GM21825 (cell line): ENCODE data around the gene CRHR1.

Experiments used
- ATAC-seq: cut with Tn5 transposase; IDR thresholded peaks from one replicate; pipeline ENCODE4 v1.9.1; 2021; ENCODE audit warnings: mild to moderate bottlenecking, moderate library complexity; ENCODE audit not compliant: unreplicated experiment

CRHR1 gene

DNA sequence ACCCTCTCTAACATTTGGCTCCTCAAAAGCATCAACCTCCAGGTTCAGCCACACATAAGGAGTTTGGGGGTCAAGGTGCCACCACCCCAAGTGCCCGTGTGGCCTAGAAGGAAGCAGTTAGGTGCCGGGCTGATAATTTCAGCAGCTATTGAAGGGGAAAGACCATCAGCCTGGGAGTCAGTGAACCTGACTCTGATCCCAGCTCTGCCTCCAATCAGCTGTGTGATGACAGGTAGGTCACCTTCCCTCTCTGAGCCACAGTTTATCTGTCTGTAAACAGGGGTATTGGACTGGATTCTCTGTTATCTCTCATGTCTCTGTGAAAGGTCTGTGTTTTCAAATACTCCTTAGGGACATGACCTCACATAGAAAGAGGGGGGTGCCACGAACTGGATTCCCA, 3.9 kb downstream of the CRHR1 start:
- ATAC-seq = no peak

DNA sequence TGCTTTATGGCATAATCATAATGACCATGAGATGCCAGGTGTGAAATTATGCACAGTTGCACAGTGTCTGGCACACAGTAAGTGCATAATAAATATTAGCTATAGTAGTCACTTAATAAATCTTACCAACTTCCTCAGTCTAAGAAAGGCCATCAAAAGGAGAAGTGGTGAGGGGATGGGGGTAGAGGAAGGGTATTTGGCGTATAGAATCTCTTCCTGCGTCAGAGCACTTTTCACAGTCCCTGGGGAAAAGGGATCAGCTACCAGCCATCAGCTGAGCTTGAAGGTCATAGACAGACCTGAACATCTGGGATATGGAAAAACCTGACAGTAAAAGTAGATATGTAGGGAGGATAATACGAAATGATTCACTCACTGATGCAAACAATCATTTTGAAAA, 5.8 kb downstream of the CRHR1 start:
- ATAC-seq = no peak

DNA sequence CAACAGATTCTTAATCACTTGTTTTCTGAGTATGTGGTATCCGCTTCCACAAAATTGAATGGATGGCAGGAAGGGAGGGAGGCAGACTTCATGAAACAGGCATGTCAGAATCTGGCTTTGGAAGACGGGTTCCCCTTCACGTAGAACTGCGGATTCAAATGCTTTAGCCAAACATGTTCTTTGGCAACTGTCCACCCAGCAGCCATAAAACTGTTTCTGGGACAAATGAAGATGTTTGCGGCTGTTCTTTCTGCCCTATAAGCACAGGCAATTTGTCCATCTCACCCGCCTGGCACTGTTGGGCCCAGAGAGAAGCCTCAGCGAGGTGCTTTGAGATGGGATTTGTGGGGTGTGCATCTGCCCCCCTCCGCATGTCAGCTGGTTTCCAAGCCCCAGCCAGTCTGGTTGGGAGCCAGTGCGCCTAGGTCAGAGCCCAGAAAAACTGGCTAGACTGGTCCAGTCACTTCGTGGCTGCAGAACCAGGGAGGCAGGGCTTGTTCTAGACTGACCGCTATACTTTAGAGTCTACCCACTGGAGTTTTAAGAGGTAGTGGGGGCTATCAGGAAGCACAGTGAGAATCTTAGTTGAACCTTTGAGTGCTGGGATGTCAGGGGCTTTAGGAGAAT, 6.3 kb downstream of the CRHR1 start:
- no peak for ATAC-seq

DNA sequence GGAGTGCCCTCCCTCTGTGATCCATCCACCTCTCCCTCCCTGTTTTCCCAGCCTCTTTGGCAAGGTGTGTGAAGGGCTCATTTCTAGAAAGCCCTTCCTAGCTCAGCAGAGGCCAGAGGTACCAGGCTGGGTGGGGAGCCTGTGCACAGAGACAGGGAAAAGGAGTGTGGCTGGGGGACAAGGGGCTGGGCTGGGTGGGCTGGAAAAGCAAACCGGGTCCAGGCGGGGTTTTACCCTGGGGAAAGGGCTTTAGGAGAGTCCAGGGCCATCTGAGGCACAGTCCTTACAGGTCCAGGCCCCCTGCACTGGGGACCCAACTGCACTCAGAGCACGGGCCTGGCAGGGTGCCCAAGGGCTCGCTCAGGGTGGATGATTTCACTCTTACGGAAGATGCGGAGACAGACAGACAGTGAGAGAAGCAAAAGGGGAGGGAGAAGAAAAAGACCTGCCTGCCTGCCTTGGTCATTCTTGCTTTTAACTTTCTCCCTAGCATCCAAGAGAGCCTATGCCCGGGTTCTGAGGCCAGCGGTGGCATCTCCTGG, 7.0 kb downstream of the CRHR1 start:
- no peak for ATAC-seq

DNA sequence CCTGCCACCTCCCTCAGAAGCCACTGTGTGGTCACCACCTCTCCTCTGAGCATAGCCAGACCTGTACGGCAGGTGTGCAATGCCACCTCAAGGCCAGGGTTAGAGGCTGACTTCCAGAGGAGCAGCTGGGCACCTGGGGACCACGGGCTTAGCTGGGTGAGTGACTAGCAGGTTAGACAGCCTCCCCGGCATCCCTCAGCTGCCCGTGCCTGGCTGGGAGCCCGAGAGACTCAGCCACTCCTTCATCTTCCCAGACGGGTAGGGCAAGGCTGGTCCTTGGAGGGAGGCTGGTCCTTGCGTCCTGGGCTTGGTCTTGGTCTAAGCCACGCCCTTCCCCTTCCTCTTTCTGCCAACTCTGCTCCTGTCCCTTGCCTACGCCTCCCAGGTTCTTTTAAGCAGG, 7.8 kb downstream of the CRHR1 start:
- no peak for ATAC-seq

DNA sequence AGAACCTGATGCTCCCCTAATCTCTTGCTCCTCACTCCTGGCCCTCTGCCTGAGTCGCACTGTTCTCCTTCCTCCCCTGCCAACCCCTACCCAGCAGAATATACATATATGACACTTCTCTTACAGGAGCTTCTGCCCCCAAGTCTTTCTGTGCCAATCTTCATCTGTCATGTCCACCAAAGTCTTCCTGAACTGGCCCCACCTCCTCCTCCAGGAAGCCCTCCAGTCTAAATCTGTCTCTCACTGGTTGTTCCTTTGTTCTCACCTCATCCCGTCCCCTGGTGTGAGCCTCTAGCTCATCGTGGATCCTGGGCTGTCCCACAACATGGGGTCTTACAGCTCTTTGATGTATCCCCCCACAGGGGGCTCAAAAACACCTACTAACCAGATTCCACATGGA, 8.3 kb downstream of the CRHR1 start:
- ATAC-seq = no peak

DNA sequence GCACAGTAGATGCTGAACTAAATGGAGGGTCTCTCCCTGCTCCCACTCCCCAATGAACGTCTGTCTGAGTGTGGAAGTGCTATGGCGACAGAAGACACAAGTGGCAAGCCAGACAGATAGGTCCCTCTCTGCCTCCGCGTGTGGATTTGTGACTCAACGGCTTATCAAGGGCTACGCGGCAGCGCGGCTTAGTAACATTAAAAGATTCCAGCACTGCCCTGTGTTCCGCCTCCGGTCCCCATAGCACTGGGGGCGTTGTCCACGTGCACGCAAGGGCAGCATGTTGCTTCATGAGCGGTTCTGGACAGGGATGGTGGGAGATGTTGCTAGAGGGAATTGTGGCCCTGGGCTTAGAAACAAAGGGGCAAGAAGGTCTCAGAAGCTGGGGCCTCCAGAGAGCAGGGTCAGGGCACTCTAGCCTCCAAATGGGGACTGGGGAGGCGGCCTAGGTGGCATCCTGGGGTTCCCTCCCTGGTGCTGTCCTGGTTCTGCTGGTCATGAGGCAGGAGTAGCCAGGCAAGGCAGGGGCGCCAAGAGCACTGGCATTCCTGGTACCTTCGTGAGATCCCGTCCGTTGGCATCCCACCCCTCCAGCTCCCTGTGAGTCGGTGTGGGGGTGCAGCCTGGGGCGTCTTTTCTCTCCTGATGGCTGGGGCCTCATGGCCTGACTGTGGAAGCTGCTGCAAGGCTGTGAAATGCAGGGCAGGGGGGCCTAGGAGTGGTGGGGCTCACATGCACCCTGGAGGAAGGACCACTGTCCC, 9.1 kb downstream of the CRHR1 start:
- no peak for ATAC-seq

DNA sequence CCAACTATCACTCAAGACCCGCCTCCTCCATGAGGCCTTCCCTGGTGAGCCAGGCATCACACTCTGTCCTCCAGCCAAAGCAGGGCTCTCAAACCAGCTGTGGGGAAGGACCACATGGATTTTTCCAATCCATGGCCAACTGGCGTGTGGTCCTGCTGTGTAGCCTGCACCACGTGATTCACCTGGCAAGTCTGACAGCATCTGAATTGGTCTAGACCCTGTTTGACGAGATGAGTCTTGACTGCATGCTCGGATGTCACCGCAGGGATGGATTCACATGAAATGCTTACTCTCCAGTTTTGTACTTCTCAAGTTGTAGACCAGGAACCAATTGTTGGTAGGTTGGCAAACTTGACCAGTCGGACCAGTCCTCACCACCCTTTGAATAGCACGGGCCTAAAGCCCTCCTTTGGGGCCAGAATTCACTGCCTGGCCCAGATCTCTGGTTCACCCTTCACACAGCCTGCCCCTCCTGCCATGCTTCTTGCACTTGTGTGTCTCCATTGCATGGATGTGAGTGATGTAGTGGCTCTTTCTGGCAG, 9.9 kb downstream of the CRHR1 start:
- no peak for ATAC-seq

DNA sequence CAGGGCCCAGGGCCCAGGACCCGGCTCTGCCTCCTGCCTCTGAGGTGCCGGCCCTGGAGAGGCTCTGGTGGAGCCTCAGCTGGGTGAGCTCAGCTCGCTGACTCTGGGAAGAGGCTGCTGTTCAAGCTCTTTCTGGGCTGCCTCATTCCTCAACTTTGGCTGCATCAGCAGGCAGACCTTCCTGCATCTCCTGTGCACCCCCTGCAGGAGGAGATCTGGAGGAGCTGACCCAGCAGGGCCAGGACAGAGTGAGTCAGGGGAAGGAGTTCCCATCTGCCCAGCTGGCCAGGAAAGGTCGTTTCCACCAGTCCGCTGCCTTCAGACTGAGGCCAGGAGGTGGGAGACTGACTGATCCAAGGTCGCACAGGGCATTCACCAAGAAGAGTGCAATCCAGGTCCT, 10.7 kb downstream of the CRHR1 start:
- ATAC-seq = no peak

DNA sequence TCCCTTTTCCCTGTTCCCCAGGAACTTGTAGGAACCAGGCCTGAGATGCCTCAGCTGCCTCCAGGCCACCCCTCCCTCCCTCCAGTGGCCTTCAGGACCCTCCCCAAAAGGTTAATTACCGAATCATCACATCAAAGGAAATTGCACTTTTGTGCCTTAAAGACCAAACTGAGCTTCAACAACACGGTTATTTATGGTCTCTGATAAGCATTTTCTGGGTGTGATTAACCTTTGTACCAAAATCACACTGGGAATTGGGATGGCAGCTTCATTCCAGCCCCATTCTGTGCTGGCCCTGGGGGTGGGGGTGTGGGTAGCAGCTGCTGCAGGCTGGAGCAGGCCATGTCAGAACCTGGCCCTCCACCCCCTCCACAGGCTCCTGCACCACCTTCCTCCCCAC, 16.7 kb downstream of the CRHR1 start:
- no peak for ATAC-seq

DNA sequence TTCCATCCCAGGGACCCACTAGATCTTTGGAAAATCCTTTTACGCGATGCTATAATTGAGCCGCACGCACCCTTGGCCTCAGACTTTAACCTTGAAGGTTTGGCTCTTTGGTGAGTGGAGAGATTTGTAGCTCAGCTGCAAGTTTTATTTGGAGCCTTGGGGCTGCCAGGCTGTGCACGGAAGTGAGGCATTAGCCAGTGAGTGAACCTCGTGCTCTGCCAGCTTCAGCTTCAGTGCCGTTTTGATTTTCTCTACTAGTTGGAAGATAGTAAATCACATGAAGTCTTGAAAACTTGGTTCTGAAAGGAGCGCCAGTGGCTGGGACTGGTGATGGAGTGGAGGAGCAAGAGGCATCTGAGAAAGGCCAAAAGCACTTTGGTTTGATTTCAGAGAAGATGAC, 17.3 kb downstream of the CRHR1 start:
- no peak for ATAC-seq

DNA sequence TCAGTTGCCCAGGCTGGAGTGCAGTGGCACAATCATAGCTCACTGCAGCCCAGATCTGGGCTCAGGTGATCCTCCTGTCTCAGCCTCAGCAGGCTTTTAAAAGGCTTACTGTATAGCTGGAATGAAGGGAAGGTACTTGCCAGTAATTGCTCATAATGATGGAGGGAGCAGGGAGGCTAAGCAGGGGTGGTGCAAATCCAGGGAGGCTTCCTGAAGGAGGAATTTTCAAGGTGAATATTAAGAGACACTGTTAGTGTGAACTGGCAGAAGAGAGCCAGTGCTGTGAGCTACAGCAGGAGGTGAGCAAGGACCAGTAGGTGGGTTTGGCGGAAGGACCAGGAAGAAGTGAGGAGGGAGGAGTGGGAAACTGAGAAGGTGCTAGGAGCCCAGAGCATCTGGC, 24.7 kb downstream of the CRHR1 start:
- no peak for ATAC-seq

DNA sequence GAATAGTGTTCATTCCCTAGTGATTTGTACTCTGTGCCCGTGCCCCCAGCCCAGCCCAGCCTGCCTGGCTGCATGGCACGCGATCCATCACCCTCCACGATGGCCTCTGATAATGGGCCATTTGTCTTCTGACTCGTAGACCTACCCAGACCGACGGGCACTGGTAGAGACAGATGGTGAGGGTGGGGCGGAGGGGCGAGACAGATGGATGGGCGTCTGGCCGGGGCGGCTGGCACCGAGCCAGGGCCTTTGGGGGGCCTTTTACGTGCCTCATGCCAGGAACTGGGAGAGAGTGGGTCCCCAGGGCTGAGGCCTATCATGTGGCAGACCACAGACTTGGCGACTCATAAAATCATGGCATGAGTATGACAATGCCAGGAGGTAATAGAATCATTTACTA, 25.4 kb downstream of the CRHR1 start:
- ATAC-seq = no peak

DNA sequence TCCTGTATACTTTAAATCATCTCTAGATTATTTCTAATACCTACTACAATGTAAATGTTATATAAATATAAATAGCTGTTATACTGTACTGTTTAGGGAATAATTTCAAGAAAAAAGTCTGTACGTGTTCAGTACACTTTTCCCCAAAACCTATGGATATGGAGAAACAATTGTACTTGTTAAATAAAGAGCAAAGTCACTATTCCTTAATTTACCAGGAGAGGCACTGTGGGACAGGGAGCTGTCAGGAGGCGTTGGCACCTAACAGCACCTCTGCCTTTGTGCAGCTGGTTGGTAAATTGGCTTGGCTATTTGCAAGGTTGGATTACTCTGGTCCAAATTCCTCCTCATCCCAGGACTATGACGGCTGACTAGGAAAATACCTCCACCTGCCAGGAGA, 28.0 kb downstream of the CRHR1 start:
- no peak for ATAC-seq

DNA sequence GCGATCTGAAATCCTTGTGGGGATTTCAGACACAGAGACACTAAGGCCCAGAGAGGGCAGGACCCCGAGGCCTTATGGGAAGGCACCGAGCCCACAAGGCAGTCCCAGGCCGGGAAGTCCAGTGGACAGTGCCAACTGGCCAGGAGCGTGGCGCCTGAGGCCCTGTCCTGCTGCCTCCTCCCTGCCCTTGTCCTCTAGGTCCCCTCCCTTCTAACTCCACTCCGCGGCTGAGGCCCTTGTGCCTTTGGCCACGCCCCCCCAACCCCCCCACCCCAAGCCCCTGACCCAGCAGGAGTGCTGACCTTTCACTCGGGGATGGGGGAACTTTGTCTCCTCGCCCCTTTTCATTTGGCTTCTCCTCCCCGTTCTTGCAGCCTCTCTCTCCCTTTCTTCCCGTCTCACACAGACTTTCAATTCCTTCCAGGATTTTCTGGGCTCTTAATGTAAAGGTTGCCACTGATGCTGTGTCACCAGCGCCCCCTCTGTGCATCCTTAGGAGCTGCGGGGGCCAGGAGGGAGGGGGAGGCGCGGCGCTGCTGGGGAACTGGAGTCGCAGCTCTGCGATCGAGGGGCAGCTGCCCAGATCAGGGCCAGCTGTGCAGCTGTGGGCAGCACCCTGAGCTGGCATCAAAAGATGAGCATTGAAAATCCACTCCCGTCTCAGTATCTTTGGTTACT, 29.1 kb downstream of the CRHR1 start:
- no peak for ATAC-seq

DNA sequence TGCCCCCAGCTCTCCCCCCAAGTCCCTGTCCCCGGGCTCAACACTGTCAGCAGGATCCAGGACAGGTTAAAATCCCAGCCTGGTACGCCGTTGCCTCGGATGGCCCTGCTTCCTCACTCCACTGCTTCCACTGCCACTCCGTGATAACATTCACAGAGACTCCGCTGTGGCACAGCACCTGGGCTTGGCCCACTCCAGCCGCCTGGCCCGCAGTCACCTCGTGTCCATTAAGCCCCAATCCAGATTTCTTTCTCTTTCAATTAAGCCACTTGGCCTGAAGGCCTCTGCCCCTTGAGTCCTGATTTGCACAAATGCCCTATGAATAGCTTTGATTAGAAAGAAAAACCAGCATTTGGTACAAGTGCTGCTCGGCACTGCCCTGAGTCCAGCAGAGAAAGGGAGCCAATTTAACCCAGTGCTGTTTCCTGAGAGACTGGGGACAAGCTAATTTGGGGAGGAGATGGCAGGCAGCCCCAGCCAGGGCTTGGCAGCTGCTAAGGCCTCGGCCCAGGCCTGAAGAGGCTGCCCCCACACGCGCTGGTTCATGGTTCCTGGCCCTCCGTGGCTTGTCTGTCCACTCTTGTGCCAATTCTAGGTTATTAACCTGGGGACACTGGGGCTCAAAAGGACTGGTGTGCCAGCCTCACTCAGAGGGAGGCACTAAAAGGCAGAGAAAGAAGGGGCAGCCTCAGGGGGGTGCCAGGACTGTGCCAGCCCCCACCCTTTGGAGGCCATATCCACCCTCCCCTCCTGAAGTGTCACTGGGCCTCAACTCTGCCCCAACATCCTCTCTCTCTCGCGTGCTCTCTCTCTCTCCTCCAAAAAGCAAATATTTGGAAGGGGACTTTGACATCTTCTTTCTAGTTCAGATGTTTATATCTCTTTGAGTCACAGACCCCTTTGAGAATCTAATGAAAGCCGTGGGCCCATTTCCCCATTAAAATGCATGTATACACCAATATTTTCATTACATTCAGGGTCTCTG, 30.8 kb downstream of the CRHR1 start:
- ATAC-seq = no peak

DNA sequence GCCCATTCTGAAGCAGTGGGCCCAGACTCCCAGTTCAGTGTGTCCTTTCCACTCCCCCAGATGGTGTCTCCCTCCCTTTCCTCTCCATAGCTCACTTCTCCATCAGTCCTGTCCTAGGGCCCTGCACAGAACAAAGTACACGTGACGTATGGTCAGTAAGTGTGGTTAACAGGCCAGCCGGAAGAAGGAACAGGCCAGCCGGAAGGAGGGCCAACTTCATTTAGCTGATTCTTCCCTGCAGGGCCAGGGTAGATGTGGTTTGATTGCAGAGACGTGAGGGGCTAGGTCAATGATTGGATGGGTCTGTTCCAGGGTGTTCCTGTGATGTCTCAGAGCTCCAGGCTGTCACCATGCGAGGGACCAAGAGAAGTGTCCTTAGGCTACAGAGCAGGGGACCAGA, 31.6 kb downstream of the CRHR1 start:
- no peak for ATAC-seq

DNA sequence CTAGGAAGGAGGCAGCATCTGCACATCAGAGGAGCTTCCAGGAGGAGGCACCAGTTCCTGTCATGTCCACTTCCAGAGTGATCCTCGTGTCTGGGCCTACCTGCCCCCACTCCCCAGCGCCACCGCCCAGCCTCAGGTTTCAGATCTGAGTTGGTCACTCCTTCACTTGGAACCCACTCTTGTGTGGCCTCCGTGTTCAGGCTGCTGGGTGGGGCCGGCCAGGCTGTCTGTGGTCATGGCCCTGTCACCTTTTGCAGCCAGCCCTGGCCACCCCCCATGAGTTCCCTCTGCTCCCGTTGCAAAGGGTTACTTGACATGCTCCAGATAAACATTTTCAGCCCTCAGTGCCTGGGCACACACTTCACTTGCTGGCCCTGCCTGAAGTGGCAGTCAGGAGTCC, 33.9 kb downstream of the CRHR1 start:
- no peak for ATAC-seq

DNA sequence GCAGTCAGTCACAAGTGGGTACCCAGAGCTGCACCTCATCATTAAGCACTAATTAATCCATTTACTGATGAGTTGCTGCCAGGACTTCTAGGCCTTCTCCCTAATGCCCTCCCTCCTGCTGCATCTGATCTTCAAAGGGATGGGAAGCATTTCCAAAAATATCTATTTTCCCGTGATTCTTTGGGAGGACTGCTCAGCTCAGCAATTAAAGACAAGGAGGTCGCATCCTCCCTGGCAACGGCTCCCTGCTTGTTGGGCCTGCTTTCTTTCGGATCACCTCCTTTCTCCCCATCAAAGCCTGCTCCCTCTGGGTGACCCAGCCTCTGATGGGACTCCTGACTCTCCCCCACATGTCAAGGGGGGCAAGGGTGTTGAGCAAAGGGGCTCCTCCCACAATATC, 34.6 kb downstream of the CRHR1 start:
- no peak for ATAC-seq

DNA sequence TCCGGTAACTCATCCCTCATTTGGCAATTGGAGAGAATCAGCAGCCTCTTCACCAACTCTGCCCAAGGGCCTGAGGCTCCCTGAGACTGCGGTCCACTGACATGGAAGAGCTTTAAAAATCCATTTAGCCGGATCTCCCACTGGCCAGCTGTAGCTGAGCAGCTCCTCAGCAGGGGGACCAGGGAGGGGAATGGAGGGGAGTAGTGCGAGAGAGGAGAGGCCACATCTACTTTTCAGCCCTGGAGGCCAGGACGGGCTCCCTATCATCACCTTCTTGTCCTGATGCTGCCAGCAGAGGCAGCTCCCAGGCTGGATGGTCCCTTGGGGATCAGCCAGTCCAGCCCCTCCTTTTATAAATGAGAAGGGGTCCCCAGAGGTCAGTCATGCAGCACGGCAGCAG, 35.5 kb downstream of the CRHR1 start:
- ATAC-seq = no peak
